HL-60 (cell line): ENCODE measurements around the gene SELENOI.

Source experiments
- DNase-seq, 2 experiments: peaks; one replicate each; pipeline ENCODE4 v3.0.0-alpha.2; 2010 to 2020; ENCODE audit warnings: low read depth in 1 of 2, low spot score in 1 of 2
- H3K27ac ChIP-seq: fragments of 250-450 bp; sonication (Bioruptor Pico); replicated peaks from 2 replicates; pipeline ENCODE4 v1.5.1; 2020; ENCODE audit warnings: mild to moderate bottlenecking, moderate library complexity
- H3K27me3 ChIP-seq: fragments of 250-450 bp; sonication (Bioruptor Pico); 2 replicates; pipeline ENCODE4 v1.5.1; 2021; ENCODE audit warnings: mild to moderate bottlenecking, moderate library complexity; ENCODE audit not compliant: insufficient read depth, poor library complexity, severe bottlenecking
- H3K4me3 ChIP-seq: replicated peaks from 2 replicates; pipeline ENCODE4 v1.5.1; 2011; ENCODE audit warnings: mild to moderate bottlenecking, control low read depth, low read length; ENCODE audit not compliant: insufficient read depth
- GABPA ChIP-seq: IDR thresholded peaks from 2 replicates; pipeline ENCODE4 v1.6.1; 2012; ENCODE audit warnings: low read depth
- POLR2AphosphoS5 ChIP-seq: IDR thresholded peaks from 2 replicates; pipeline ENCODE4 v1.6.1; 2012; ENCODE audit warnings: low read depth
- SPI1 ChIP-seq: IDR thresholded peaks from 2 replicates; pipeline ENCODE4 v1.6.1; 2012; ENCODE audit warnings: low read depth, mild to moderate bottlenecking, borderline replicate concordance
- TF ChIP-seq, protein P1 (sequence below): IDR thresholded peaks from one replicate; pipeline ENCODE4 v1.5.1; 2011; ENCODE audit warnings: low read length, control low read depth, inconsistent platforms; ENCODE audit not compliant: insufficient read depth
- TF ChIP-seq, protein P2 (sequence below): IDR thresholded peaks from 2 replicates; pipeline ENCODE4 v1.6.1; 2012; ENCODE audit warnings: low read depth; ENCODE audit not compliant: insufficient replicate concordance

Gene SELENOI

DNA sequence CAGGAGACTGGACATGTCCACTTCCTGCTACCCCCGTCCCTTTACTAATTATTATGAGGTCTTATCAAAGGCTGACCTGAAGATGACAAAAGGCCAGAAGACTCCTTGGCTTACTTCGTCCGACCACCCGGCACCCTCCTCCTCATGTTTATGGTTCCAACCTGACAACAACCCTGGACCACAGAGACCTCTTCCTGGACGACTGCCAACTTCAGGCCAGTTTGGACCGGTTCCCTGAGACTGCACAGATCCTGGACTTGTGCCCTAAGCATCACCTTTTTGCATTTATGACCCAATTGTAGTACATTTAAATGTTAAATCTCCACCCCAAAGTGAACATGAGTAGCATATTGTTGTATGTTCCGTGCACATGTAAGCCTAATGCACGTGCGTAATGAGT is 61.6 kb downstream of the SELENOI start:
- H3K4me3 ChIP-seq: no peak overlapping the region
- H3K27ac ChIP-seq: no peak overlapping the region
- H3K27me3 ChIP-seq: no peaks in the 10 kb centered on the region
- TF ChIP-seq, protein P1, sequence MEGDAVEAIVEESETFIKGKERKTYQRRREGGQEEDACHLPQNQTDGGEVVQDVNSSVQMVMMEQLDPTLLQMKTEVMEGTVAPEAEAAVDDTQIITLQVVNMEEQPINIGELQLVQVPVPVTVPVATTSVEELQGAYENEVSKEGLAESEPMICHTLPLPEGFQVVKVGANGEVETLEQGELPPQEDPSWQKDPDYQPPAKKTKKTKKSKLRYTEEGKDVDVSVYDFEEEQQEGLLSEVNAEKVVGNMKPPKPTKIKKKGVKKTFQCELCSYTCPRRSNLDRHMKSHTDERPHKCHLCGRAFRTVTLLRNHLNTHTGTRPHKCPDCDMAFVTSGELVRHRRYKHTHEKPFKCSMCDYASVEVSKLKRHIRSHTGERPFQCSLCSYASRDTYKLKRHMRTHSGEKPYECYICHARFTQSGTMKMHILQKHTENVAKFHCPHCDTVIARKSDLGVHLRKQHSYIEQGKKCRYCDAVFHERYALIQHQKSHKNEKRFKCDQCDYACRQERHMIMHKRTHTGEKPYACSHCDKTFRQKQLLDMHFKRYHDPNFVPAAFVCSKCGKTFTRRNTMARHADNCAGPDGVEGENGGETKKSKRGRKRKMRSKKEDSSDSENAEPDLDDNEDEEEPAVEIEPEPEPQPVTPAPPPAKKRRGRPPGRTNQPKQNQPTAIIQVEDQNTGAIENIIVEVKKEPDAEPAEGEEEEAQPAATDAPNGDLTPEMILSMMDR: no peak
- TF ChIP-seq, protein P2, sequence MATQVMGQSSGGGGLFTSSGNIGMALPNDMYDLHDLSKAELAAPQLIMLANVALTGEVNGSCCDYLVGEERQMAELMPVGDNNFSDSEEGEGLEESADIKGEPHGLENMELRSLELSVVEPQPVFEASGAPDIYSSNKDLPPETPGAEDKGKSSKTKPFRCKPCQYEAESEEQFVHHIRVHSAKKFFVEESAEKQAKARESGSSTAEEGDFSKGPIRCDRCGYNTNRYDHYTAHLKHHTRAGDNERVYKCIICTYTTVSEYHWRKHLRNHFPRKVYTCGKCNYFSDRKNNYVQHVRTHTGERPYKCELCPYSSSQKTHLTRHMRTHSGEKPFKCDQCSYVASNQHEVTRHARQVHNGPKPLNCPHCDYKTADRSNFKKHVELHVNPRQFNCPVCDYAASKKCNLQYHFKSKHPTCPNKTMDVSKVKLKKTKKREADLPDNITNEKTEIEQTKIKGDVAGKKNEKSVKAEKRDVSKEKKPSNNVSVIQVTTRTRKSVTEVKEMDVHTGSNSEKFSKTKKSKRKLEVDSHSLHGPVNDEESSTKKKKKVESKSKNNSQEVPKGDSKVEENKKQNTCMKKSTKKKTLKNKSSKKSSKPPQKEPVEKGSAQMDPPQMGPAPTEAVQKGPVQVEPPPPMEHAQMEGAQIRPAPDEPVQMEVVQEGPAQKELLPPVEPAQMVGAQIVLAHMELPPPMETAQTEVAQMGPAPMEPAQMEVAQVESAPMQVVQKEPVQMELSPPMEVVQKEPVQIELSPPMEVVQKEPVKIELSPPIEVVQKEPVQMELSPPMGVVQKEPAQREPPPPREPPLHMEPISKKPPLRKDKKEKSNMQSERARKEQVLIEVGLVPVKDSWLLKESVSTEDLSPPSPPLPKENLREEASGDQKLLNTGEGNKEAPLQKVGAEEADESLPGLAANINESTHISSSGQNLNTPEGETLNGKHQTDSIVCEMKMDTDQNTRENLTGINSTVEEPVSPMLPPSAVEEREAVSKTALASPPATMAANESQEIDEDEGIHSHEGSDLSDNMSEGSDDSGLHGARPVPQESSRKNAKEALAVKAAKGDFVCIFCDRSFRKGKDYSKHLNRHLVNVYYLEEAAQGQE: no peak
- TF ChIP-seq SPI1 (no peak), POLR2AphosphoS5 (no peak), GABPA (no peak)
- DNase-seq: no peak

DNA sequence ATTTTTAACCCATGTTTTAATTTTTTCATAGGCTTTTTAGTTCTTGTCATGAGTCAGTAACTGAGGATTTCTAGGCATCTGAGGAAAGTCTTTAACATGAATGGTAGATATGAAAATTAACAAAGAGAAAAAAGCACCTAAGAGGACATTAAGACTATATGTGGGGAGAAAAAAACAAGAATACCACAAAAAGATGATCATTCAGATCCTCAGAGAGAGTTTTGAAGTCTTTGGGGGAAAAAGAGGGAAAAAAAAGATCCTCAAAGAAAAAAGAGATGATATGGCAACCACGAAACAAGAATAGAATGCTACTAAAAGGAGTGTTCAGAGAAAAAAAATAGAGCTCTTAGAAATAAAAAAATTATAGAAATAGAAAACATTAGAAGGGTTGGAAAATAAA is 63.8 kb downstream of the SELENOI start:
- TF ChIP-seq, protein P2: no peak
- TF ChIP-seq POLR2AphosphoS5: no peak
- no peak for DNase-seq
- Histone ChIP-seq H3K27ac (no peak overlapping the region), H3K4me3 (no peak overlapping the region), H3K27me3 (no peaks in the 10 kb centered on the region)

DNA sequence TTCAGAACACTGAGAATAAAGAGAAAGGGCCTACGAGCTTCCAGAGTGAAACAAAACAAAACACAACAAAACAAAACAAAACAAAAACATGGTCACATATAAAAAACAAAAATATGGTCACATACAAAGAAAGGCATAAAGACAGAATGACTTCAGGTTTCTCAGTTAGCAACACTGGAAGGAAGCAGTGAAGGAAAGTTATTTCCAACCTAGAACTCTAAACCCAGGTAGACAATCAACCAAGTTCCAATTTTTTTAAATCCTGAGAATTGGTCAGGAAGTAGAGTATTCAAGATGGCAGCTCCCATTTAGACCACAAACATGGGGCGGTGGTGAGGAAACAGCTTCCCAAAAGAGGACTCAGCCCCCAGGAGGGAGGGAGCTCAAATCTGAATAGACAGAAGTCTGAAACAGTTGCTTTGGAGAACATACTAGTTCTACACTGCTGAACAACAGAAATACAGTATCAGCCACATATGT is 64.9 kb downstream of the SELENOI start:
- peak in 1 of 2 experiments; percentile 39 for DNase-seq
- Histone ChIP-seq H3K4me3 (no peak overlapping the region), H3K27me3 (no peaks in the 10 kb centered on the region), H3K27ac (peak overlapping the region; percentile 37)
- TF ChIP-seq, protein P1: no peak
- TF ChIP-seq GABPA: no peak
- no peak for TF ChIP-seq SPI1
- no peak for TF ChIP-seq POLR2AphosphoS5
- TF ChIP-seq, protein P2: no peak

DNA sequence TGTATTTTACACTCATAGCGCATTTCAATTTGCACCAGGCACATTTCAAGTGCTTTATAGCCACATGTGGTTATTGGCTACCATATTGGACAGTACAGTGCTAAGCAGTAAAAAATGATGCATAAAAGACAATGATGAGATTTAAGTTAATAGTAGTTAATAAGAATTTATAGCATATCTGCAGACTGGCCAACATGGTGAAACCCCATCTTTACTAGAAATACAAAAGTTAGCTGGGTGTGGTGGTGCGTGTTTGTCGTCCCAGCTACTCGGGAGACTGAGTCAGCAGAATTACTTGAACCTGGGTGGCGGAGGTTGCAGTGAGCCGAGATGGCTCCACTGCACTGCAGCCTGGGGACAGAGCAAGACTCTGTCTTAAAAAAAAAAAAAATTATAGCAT is 65.5 kb downstream of the SELENOI start:
- TF ChIP-seq, protein P2: no peak
- TF ChIP-seq, protein P1: no peak
- TF ChIP-seq GABPA: no peak
- no peak for TF ChIP-seq SPI1
- no peak for TF ChIP-seq POLR2AphosphoS5
- DNase-seq: no peak
- Histone ChIP-seq H3K4me3 (no peak overlapping the region; the same call in 1 of the 2 replicates), H3K27me3 (no peaks in the 10 kb centered on the region), H3K27ac (peak overlapping the region; percentile 73)
